ENCODE measurements around the gene AP2A2.

Gene AP2A2

GRCh38 chr11:978781-979180 lies 53.1 kb downstream of the AP2A2 start:
- H3K4me3 ChIP-seq (ENCODE audit: low read length), result no peak overlapping the region
- H3K9me3 ChIP-seq (ENCODE audit: insufficient read depth, low read depth, low read length), result no peaks in the 10 kb centered on the region
- H3K9ac ChIP-seq (ENCODE audit: low read depth, low read length), result no peak overlapping the region
- 93% methylated on average over 16 of the region's 16 CpGs for WGBS
- H3K36me3 ChIP-seq (ENCODE audit: insufficient read depth, low read length), result peaks cover 51% of the 10 kb centered on the region
- no peak overlapping the region for H3K27ac ChIP-seq (ENCODE audit: low read depth, low read length)
- H3K27me3 ChIP-seq (ENCODE audit: insufficient read depth, low read length), result no peaks in the 10 kb centered on the region
- H3K4me1 ChIP-seq (ENCODE audit: insufficient read depth, low read length), result no peaks in the 10 kb centered on the region

GRCh38 chr11:980438-981357 lies 55.0 kb downstream of the AP2A2 start:
- H3K36me3 ChIP-seq (ENCODE audit: insufficient read depth, low read length), result peaks cover 64% of the 10 kb centered on the region
- H3K27ac ChIP-seq (ENCODE audit: low read depth, low read length), result no peak overlapping the region

GRCh38 chr11:981764-982163 lies 56.1 kb downstream of the AP2A2 start:
- H3K27me3 ChIP-seq (ENCODE audit: insufficient read depth, low read length), result no peaks in the 10 kb centered on the region
- peaks cover 72% of the 10 kb centered on the region for H3K36me3 ChIP-seq (ENCODE audit: insufficient read depth, low read length)
- H3K4me3 ChIP-seq (ENCODE audit: low read length), result no peak overlapping the region
- H3K9ac ChIP-seq (ENCODE audit: low read depth, low read length), result no peak overlapping the region
- no peaks in the 10 kb centered on the region for H3K9me3 ChIP-seq (ENCODE audit: insufficient read depth, low read depth, low read length)
- 96% methylated on average over 14 of the region's 14 CpGs for WGBS
- H3K27ac ChIP-seq (ENCODE audit: low read depth, low read length), result no peak overlapping the region
- no peaks in the 10 kb centered on the region for H3K4me1 ChIP-seq (ENCODE audit: insufficient read depth, low read length)

More at GRCh38 chr11:980438-981357, 55.0 kb downstream of the AP2A2 start:
- no peaks in the 10 kb centered on the region for H3K4me1 ChIP-seq (ENCODE audit: insufficient read depth, low read length)
- H3K9ac ChIP-seq (ENCODE audit: low read depth, low read length), result no peak overlapping the region
- H3K4me3 ChIP-seq (ENCODE audit: low read length), result no peak overlapping the region
- 95% methylated on average over 26 of the region's 26 CpGs for WGBS
- no peaks in the 10 kb centered on the region for H3K9me3 ChIP-seq (ENCODE audit: insufficient read depth, low read depth, low read length)
- H3K27me3 ChIP-seq (ENCODE audit: insufficient read depth, low read length), result no peaks in the 10 kb centered on the region

GRCh38 chr11:984546-984945 lies 58.9 kb downstream of the AP2A2 start:
- WGBS, result 97% methylated on average over 15 of the region's 15 CpGs
- no peak overlapping the region for H3K27ac ChIP-seq (ENCODE audit: low read depth, low read length)
- no peaks in the 10 kb centered on the region for H3K4me1 ChIP-seq (ENCODE audit: insufficient read depth, low read length)
- H3K9ac ChIP-seq (ENCODE audit: low read depth, low read length), result no peak overlapping the region
- H3K27me3 ChIP-seq (ENCODE audit: insufficient read depth, low read length), result no peaks in the 10 kb centered on the region
- H3K36me3 ChIP-seq (ENCODE audit: insufficient read depth, low read length), result peaks cover 75% of the 10 kb centered on the region
- H3K9me3 ChIP-seq (ENCODE audit: insufficient read depth, low read depth, low read length), result no peaks in the 10 kb centered on the region
- H3K4me3 ChIP-seq (ENCODE audit: low read length), result no peak overlapping the region

GRCh38 chr11:985406-985805 lies 59.7 kb downstream of the AP2A2 start:
- Histone ChIP-seq H3K9ac (ENCODE audit: low read depth, low read length) (no peak overlapping the region), H3K36me3 (ENCODE audit: insufficient read depth, low read length) (peaks cover 84% of the 10 kb centered on the region), H3K4me1 (ENCODE audit: insufficient read depth, low read length) (no peaks in the 10 kb centered on the region), H3K27me3 (ENCODE audit: insufficient read depth, low read length) (no peaks in the 10 kb centered on the region), H3K9me3 (ENCODE audit: insufficient read depth, low read depth, low read length) (no peaks in the 10 kb centered on the region), H3K4me3 (ENCODE audit: low read length) (no peak overlapping the region), H3K27ac (ENCODE audit: low read depth, low read length) (no peak overlapping the region)
- 97% methylated on average over 21 of the region's 21 CpGs for WGBS

GRCh38 chr11:985848-986247 lies 60.2 kb downstream of the AP2A2 start:
- H3K9ac ChIP-seq (ENCODE audit: low read depth, low read length), result no peak overlapping the region
- H3K4me3 ChIP-seq (ENCODE audit: low read length), result no peak overlapping the region
- H3K27ac ChIP-seq (ENCODE audit: low read depth, low read length), result no peak overlapping the region
- WGBS, result 95% methylated on average over 20 of the region's 20 CpGs
- no peaks in the 10 kb centered on the region for H3K4me1 ChIP-seq (ENCODE audit: insufficient read depth, low read length)
- no peaks in the 10 kb centered on the region for H3K27me3 ChIP-seq (ENCODE audit: insufficient read depth, low read length)
- peaks cover 79% of the 10 kb centered on the region for H3K36me3 ChIP-seq (ENCODE audit: insufficient read depth, low read length)
- no peaks in the 10 kb centered on the region for H3K9me3 ChIP-seq (ENCODE audit: insufficient read depth, low read depth, low read length)

GRCh38 chr11:986270-986951 lies 60.7 kb downstream of the AP2A2 start:
- H3K27ac ChIP-seq (ENCODE audit: low read depth, low read length), result no peak overlapping the region
- no peaks in the 10 kb centered on the region for H3K27me3 ChIP-seq (ENCODE audit: insufficient read depth, low read length)
- H3K36me3 ChIP-seq (ENCODE audit: insufficient read depth, low read length), result peaks cover 78% of the 10 kb centered on the region
- no peaks in the 10 kb centered on the region for H3K4me1 ChIP-seq (ENCODE audit: insufficient read depth, low read length)
- 95% methylated on average over 28 of the region's 28 CpGs for WGBS
- no peaks in the 10 kb centered on the region for H3K9me3 ChIP-seq (ENCODE audit: insufficient read depth, low read depth, low read length)
- H3K9ac ChIP-seq (ENCODE audit: low read depth, low read length), result no peak overlapping the region
- H3K4me3 ChIP-seq (ENCODE audit: low read length), result no peak overlapping the region

- H3K9ac ChIP-seq (ENCODE audit: low read depth, low read length), result no peak overlapping the region
- 94% methylated on average over 7 of the region's 9 CpGs for WGBS
- H3K4me3 ChIP-seq (ENCODE audit: low read length), result no peak overlapping the region
- H3K27ac ChIP-seq (ENCODE audit: low read depth, low read length), result no peak overlapping the region
- no peaks in the 10 kb centered on the region for H3K27me3 ChIP-seq (ENCODE audit: insufficient read depth, low read length)
- no peaks in the 10 kb centered on the region for H3K4me1 ChIP-seq (ENCODE audit: insufficient read depth, low read length)
- no peaks in the 10 kb centered on the region for H3K9me3 ChIP-seq (ENCODE audit: insufficient read depth, low read depth, low read length)
- H3K36me3 ChIP-seq (ENCODE audit: insufficient read depth, low read length), result peaks cover 74% of the 10 kb centered on the region
These were observed 61.3 kb downstream of the AP2A2 start for GRCh38 chr11:986952-987305.

- no peaks in the 10 kb centered on the region for H3K27me3 ChIP-seq (ENCODE audit: insufficient read depth, low read length)
- H3K9ac ChIP-seq (ENCODE audit: low read depth, low read length), result no peak overlapping the region
- no peaks in the 10 kb centered on the region for H3K4me1 ChIP-seq (ENCODE audit: insufficient read depth, low read length)
- no peak overlapping the region for H3K27ac ChIP-seq (ENCODE audit: low read depth, low read length)
- H3K9me3 ChIP-seq (ENCODE audit: insufficient read depth, low read depth, low read length), result no peaks in the 10 kb centered on the region
- H3K4me3 ChIP-seq (ENCODE audit: low read length), result no peak overlapping the region
- 95% methylated on average over 15 of the region's 15 CpGs for WGBS
- peaks cover 76% of the 10 kb centered on the region for H3K36me3 ChIP-seq (ENCODE audit: insufficient read depth, low read length)
These were observed 62.0 kb downstream of the AP2A2 start for GRCh38 chr11:987671-988070.

- H3K27me3 ChIP-seq (ENCODE audit: insufficient read depth, low read length), result no peaks in the 10 kb centered on the region
- no peak overlapping the region for H3K27ac ChIP-seq (ENCODE audit: low read depth, low read length)
- no peaks in the 10 kb centered on the region for H3K4me1 ChIP-seq (ENCODE audit: insufficient read depth, low read length)
- no peaks in the 10 kb centered on the region for H3K9me3 ChIP-seq (ENCODE audit: insufficient read depth, low read depth, low read length)
- no peak overlapping the region for H3K4me3 ChIP-seq (ENCODE audit: low read length)
- no peak overlapping the region for H3K9ac ChIP-seq (ENCODE audit: low read depth, low read length)
- WGBS, result 94% methylated on average over 10 of the region's 10 CpGs
- peaks cover 81% of the 10 kb centered on the region for H3K36me3 ChIP-seq (ENCODE audit: insufficient read depth, low read length)
These were observed 64.4 kb downstream of the AP2A2 start for GRCh38 chr11:990101-990500.

GRCh38 chr11:991034-991433 lies 65.4 kb downstream of the AP2A2 start:
- H3K27ac ChIP-seq (ENCODE audit: low read depth, low read length), result no peak overlapping the region
- H3K27me3 ChIP-seq (ENCODE audit: insufficient read depth, low read length), result no peaks in the 10 kb centered on the region
- WGBS, result 91% methylated on average over 12 of the region's 12 CpGs
- H3K4me3 ChIP-seq (ENCODE audit: low read length), result no peak overlapping the region
- no peaks in the 10 kb centered on the region for H3K4me1 ChIP-seq (ENCODE audit: insufficient read depth, low read length)
- no peak overlapping the region for H3K9ac ChIP-seq (ENCODE audit: low read depth, low read length)
- peaks cover 76% of the 10 kb centered on the region for H3K36me3 ChIP-seq (ENCODE audit: insufficient read depth, low read length)
- H3K9me3 ChIP-seq (ENCODE audit: insufficient read depth, low read depth, low read length), result no peaks in the 10 kb centered on the region

All from HUES64 (cell line).